ENCODE measurements around the gene APOL3.
"Not testable (repeated sequence)": the region's sequence is repeated elsewhere in the genome, so short reads cannot be mapped to it uniquely, and the experiment has no call there.

APOL3 gene, protein sequence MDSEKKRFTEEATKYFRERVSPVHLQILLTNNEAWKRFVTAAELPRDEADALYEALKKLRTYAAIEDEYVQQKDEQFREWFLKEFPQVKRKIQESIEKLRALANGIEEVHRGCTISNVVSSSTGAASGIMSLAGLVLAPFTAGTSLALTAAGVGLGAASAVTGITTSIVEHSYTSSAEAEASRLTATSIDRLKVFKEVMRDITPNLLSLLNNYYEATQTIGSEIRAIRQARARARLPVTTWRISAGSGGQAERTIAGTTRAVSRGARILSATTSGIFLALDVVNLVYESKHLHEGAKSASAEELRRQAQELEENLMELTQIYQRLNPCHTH

DNA sequence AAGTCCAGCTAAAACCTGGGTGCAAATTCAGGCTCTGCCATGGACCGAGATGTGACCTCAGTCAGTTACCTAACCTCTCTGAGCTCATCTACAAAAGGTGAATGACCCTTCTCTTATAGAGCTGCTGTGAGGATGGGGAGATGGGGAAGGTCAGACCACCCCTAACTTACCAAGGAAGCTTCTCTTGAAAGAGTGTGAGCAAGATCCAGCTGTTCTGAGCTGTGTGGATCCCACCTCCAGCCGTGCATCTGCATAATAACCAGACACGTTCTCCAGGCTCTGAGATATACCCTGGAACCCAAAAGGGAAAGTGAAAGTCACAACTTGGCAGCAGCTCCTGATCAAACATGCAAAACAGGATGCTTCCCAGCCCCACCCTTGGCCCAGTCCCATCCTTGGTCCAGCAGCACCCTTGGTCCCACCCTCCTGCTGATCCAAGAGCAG lies at the start of gene APOL3:
APOL3 (minus strand) TSS at position 257 of the 444 bp plus-strand sequence. CDS start 11,700 bp downstream, outside the sequence.
- peak in 1 of 2 donors; percentile 51 for DNase-seq
- peak; percentile 51 for ATAC-seq
- peaks cover 5 to 12% of the 10 kb centered on the region in 2 donors for H3K9me3 Mint-ChIP-seq
- peaks cover 99% of the 10 kb centered on the region for H3K4me1 Mint-ChIP-seq
- peak within 1 kb of the TSS; percentile 93 to 99 for H3K27ac Mint-ChIP-seq
- H3K27me3 Mint-ChIP-seq = no peaks in the 10 kb centered on the region
- H3K4me3 Mint-ChIP-seq = peak within 1 kb of the TSS; percentile 90 to 99

DNA sequence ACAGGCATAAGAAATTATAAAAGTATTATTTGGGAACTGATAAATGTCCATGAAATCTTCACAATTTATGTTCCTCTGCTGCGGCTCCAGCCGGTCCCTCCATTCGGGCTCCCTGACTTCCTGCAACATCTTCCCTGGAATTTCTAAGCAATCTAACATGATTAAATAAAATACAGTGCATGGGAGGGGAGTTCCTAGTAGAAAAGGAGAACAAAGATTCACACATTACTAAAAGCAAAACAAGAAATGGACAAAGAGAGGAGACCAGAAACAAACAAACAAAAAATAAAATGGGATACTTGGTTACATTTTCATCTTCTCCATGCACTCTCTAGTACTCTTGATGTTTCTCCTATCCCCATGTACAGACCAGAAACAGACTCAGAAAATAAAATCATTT lies 49.7 kb upstream of the APOL3 start:
- H3K4me1 Mint-ChIP-seq = peaks cover 15% of the 10 kb centered on the region
- H3K27ac Mint-ChIP-seq = no peak overlapping the region
- H3K27me3 Mint-ChIP-seq = peaks cover 17% of the 10 kb centered on the region
- H3K4me3 Mint-ChIP-seq = no peak overlapping the region
- DNase-seq (no peak), ATAC-seq (no peak)
- H3K9me3 Mint-ChIP-seq = peaks cover 4 to 8% of the 10 kb centered on the region in 2 donors

DNA sequence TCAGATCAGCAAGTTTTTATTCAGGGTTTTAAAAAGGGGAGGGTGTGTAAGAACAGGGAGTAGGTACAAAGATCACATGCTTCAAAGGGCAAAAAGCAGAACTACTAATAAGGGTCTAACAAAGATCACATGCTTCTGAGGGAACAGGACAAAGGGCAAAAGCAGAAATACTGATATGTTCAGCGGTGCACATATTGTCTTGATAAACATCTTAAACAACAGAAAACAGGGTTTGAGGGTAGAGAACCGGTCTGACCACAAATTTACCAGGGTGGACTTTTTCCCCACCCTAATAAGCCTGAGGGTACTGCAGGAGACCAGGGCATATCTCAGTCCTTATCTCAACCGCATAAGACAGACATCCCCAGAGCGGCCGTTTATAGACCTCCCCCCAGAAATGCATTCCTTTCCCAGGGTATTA lies 48.9 kb upstream of the APOL3 start:
- not testable (repeated sequence) for DNase-seq, ATAC-seq, H3K9me3 Mint-ChIP-seq, H3K27ac Mint-ChIP-seq, H3K4me3 Mint-ChIP-seq
- Mint-ChIP-seq H3K4me1 (peaks cover 15% of the 10 kb centered on the region), H3K27me3 (peaks cover 20% of the 10 kb centered on the region)

DNA sequence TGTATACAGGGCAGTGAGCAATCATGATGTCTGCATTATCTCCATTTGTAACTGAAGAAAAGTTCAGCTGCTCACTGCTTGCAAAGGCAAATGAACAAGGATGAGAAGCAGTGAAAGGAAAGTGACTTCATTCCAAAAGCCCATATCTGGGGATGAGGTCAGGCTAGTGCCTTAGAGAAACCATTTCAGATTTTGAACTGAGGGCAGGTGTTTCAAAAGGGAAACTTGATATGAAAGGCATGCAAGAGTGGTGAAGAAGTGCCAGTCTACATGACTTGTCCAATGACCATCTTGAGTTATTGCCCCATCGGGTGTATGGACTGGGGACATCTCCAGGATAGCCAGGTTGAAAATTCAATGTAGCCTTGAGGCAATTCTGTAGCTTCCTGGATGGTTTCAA lies 48.4 kb upstream of the APOL3 start:
- H3K27ac Mint-ChIP-seq = no peak overlapping the region
- H3K27me3 Mint-ChIP-seq = peaks cover 26% of the 10 kb centered on the region
- no peak for DNase-seq
- peaks cover 4 to 8% of the 10 kb centered on the region in 2 donors for H3K9me3 Mint-ChIP-seq
- ATAC-seq = no peak
- H3K4me1 Mint-ChIP-seq = peaks cover 15% of the 10 kb centered on the region
- no peak overlapping the region for H3K4me3 Mint-ChIP-seq

DNA sequence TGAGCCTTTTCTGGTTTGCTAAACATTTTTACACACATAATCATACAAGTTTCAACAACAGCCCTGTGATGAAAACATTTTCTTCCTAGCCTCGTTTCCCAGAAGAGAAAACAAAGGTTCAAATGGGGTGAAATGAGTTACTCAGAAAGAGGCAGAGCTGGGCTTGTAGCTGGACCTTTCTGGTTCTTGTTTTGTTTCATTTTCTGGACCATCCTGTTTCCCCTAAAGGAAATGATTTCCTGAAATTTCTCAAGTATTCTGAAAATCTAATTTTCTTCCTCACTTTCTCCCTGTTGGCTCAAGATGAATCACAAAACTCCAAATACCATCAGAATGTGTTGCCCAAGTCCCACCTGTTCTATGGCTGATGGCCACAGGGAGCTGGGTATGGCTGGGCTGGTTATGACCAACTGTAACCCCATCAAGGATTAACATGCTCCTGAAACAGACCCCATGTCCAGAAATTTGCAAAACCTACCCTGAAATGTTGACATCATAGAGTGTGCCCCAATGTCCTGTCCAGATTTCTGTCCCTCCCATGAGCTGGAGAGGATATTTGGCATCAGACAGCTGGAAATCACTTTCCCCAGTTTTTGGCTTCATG lies 47.7 kb upstream of the APOL3 start:
- Mint-ChIP-seq H3K27me3 (peaks cover 27% of the 10 kb centered on the region), H3K9me3 (peaks cover 4 to 8% of the 10 kb centered on the region in 2 donors), H3K27ac (no peak overlapping the region), H3K4me3 (no peak overlapping the region), H3K4me1 (peaks cover 15% of the 10 kb centered on the region)
- ATAC-seq (no peak), DNase-seq (no peak)

DNA sequence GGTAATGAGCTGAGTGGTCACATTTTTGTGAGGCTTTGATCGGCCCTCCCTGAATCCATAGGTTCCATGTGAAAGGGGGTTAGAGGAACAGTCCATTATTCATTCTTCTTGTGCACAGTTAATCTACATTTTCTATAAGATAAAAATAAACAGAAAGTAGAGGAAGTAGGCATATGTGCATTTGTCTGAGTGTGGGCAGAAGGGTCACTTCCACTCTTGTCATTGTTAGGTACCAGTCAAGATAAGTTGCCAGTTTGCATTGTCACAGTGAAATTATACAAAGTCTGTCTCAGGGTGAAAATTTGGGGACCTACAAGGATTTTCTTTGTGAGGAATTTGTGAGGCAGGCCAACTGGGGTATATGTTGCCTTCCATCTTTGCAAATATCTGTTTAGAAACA lies 45.7 kb upstream of the APOL3 start:
- DNase-seq (no peak), ATAC-seq (no peak)
- no peak overlapping the region for H3K27ac Mint-ChIP-seq
- H3K4me3 Mint-ChIP-seq = no peak overlapping the region
- H3K9me3 Mint-ChIP-seq = peaks cover 4 to 8% of the 10 kb centered on the region in 2 donors
- peaks cover 22% of the 10 kb centered on the region for H3K4me1 Mint-ChIP-seq
- peaks cover 16% of the 10 kb centered on the region for H3K27me3 Mint-ChIP-seq

DNA sequence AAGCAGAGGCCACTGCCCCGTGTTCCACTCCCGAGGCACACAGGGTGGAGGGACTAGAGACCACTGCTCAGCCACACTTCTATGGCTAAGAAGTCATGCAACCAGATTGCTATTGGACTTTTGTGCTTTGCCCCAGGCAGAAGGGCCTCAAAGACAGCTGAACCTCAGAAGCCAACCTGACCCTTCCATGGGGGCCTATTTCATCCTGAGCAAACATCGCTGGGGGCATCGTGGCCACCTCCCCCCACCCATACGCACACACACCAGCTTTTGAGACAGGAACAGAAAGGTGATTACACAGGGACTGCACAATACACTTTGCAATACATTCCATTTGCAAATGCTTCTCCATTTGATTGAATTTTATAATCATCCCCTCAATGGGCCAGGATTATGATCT lies 45.0 kb upstream of the APOL3 start:
- Mint-ChIP-seq H3K4me1 (peaks cover 16% of the 10 kb centered on the region), H3K27me3 (peaks cover 16% of the 10 kb centered on the region), H3K27ac (peak overlapping the region in 1 of 2 donors; percentile 31)
- not testable (repeated sequence) for ATAC-seq, H3K4me3 Mint-ChIP-seq, H3K9me3 Mint-ChIP-seq, DNase-seq

DNA sequence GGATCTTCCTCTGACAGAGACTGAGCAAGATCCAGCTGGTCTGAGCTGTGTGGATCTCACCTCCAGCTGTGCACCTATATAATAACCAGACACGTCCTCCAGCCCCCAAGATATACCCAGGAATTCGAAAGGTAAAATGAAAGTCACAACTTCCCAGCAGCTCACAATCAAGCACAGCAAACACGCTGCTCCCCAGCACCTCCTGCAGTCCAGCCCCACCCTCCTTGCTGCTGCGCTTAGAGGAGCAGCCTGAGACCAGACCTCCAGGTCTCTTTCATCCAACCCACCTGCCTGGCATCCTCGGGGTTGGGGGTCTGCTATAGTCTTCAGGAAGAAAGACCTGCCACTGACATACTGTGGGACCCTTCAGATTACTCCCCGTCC lies 44.1 kb upstream of the APOL3 start:
- Mint-ChIP-seq H3K9me3 (peaks cover 4 to 8% of the 10 kb centered on the region in 2 donors), H3K4me1 (peaks cover 12% of the 10 kb centered on the region), H3K27me3 (peaks cover 16% of the 10 kb centered on the region), H3K4me3 (no peak overlapping the region), H3K27ac (peak overlapping the region in 1 of 2 donors; percentile 34)
- DNase-seq (no peak), ATAC-seq (no peak)

DNA sequence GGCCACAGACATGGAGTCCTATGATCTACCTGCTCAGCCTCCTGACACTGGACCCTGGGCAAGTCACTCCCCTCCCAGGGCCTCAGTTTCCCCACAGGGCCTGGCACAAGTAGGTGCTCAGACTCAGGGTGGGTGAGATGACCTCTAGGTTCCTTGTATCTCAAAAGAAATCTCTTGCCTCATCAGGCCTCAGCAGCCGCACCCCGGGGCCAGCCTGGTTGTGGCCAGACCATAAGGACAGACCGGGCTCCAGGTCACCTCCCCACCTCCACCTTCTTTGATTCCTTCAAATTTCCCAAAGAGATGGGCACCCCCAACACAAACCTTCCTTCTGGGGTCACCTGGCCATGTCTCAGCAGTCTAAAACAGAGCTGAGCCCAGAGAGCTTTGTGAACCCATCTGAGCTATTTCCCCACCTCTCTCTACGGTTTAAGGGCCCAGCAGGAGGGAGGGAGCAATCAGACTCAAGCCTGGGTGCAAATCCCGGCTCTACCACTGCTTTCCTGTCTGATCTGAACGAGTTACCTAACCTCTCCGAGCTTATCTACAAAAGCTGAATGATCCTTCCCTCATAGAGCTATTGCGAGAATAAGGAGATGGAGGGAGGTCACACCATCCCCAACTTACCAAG lies 43.6 kb upstream of the APOL3 start:
- Mint-ChIP-seq H3K4me1 (peaks cover 13% of the 10 kb centered on the region), H3K4me3 (no peak overlapping the region), H3K9me3 (peaks cover under 1 to 3% of the 10 kb centered on the region in 2 donors), H3K27ac (no peak overlapping the region), H3K27me3 (peaks cover 16% of the 10 kb centered on the region)
- ATAC-seq = no peak
- DNase-seq = no peak

DNA sequence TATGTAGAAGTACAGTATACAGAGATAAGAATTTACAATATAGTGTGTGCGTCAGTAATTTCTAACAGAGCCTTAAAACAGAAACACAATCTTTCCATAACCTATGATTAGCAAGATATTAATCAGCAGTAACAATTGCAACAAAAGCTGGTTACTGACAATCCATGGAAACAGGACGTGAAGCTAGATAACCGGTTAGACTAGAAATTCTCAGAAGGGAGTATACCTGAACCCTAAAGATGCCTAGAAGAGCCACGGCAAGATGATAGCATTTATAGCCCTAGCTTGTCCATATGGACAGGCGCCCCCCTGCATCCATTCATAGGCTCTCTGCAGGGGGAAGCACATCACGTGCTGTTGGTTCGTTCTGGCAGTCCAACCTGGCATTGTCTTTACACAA lies 42.9 kb upstream of the APOL3 start:
- not testable (repeated sequence) for ATAC-seq, H3K4me3 Mint-ChIP-seq, DNase-seq, H3K27ac Mint-ChIP-seq, H3K9me3 Mint-ChIP-seq
- Mint-ChIP-seq H3K4me1 (peaks cover 20% of the 10 kb centered on the region), H3K27me3 (peaks cover 16% of the 10 kb centered on the region)

DNA sequence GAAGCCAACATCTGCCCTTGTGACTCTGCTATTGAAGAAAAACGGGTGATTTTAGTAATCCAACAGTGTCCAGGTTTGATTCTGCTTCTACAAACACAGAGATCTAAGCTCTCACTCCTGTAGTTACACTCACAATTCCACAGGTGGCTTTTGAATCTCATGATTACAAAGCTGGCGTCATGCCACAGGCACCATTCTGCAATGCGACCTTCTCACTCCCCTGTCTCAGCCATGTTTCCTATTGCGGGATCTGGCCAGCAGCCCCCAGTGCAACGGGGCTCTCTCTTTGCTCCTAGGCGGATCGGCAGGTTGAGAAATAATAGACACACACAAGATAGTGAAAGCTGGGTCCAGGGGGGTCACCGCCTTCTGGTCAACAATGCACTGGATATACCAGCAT lies 42.4 kb upstream of the APOL3 start:
- peaks cover 25% of the 10 kb centered on the region for H3K4me1 Mint-ChIP-seq
- not testable (repeated sequence) for DNase-seq, H3K9me3 Mint-ChIP-seq, ATAC-seq, H3K4me3 Mint-ChIP-seq
- H3K27me3 Mint-ChIP-seq = peaks cover 16% of the 10 kb centered on the region
- peak overlapping the region in 1 of 2 donors; percentile 28 for H3K27ac Mint-ChIP-seq

DNA sequence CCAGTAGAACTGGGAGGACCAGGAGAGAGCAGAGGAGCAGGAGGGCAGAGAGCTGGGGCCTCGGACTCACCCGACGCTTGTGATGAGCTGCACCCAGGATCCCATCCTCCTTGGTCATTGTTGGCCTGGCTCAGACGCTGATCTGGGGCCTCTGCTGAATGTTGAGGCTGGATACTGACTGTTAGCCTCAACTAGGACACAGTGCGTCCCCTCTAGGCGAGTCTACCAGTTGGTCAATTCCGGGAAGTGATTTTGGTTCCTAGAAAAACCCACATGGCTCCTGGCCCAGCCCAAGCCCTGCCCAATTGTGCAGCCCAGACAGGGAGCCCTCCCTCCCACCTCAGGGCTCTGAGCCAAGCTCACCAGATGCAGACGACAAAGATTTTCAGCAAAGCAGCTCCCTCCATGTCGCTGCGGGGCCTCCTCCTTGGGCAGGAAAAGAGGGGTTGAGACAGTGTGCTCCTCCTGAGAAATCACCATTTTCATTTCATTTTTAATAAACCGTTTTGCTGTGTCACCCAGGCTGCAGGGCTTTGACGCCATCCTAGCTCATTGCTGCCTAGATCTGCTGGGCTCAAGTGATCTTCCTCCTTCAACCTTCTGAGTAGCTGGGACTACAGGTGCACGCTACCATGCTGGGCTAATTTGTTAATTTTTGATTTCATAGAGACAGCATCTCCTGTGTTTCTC lies 41.2 kb upstream of the APOL3 start, which contains the start of gene APOL4:
APOL4 (minus strand) TSS at position 180 of the 690 bp plus-strand sequence; CDS start at position 105, 75 bp downstream.
- ATAC-seq = peak; percentile 8
- Mint-ChIP-seq H3K9me3 (no peaks in the 10 kb centered on the region), H3K4me1 (peaks cover 37% of the 10 kb centered on the region), H3K27ac (peak within 1 kb of the TSS; percentile 45 to 67), H3K27me3 (peaks cover 16% of the 10 kb centered on the region), H3K4me3 (no peak within 1 kb of the TSS)
- no peak for DNase-seq

DNA sequence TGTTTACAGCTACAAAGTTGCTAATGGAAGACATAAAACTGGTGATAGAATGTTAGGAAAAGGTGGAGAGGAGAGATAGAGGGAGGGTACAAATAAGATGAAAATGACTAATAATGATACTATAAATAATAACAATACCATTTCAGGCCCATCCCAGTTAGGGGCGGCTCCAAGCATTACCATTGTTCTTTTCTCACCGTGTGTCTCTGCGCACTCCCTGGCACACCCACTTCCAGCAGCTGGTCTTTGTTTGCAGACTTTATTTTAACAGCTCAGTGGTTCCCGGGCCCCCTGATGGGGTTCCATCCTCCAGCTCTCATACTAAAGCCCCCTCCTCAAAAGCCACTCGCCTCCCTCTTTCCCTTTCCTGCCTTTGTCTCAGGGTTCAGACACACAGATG lies 40.5 kb upstream of the APOL3 start:
- H3K9me3 Mint-ChIP-seq, H3K4me3 Mint-ChIP-seq, ATAC-seq, H3K27ac Mint-ChIP-seq, DNase-seq: not testable (repeated sequence)
- Mint-ChIP-seq H3K4me1 (peaks cover 37% of the 10 kb centered on the region), H3K27me3 (peaks cover 16% of the 10 kb centered on the region)

DNA sequence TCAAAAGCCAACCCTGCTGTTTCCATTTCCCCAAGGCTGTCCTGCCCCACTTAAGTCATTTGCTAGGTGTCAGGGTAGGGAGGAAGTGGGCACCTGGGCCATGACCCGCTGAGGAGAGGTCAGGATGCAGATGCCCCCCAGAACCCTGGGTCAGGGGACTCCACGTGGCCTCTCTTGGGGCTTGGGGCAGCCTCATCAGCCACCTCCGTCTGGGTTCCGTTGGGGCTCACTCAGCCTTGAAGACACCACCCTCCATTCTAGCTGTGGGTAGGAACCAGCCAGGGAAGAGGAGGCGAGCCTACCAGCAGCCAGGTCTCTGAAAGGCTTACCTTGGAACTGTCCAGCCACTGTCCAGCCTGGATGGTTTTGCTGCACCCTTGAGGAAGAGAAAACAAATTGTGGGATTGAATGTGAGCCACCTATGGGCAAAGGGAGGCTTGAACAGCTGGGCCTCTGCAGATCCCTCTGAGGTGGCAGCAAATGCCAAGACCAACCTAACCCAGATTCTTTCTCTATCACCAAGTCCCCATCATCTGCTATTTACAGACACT lies 38.5 kb upstream of the APOL3 start:
- Mint-ChIP-seq H3K27ac (peak overlapping the region in 1 of 2 donors; percentile 8), H3K27me3 (peaks cover 7% of the 10 kb centered on the region)
- no peak for ATAC-seq

DNA sequence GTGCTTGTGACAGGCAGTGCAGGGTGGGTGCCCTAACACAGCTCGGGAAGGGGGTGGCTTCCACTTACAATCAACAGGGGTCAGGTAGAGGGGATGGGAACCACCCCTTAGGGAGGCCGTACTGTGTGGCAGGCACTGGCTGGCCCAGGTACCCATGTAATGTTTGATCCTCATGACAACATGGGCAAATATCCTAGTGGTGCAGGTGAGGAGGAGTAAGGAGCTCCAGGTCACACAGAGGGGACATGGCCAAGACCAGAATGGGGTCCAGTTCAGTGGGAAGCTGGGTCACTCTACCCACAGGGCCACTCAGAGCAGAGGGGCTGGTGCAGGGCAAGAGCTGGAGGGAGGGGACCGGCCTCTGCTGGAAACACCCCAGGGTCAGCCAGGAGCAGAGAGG lies 38.0 kb upstream of the APOL3 start:
- Mint-ChIP-seq H3K27me3 (peaks cover 2% of the 10 kb centered on the region), H3K4me1 (peaks cover 43% of the 10 kb centered on the region), H3K9me3 (no peaks in the 10 kb centered on the region), H3K27ac (no peak overlapping the region), H3K4me3 (peak overlapping the region in 1 of 2 donors; percentile 33)
- DNase-seq (no peak), ATAC-seq (no peak)

More for the DNA sequence above, 38.5 kb upstream of the APOL3 start:
- no peak for DNase-seq
- Mint-ChIP-seq H3K4me3 (no peak overlapping the region), H3K9me3 (no peaks in the 10 kb centered on the region), H3K4me1 (peaks cover 43% of the 10 kb centered on the region)
